22Rv1 (cell line): ENCODE results near the gene AGAP3.

Experiments
- CTCF ChIP-seq: fragments of 450-650 bp; IDR thresholded peaks from 2 replicates; pipeline ENCODE4 v1.5.1; 2017; ENCODE audit warnings: mild to moderate bottlenecking
- ZFX ChIP-seq: fragments of 450-650 bp; IDR thresholded peaks from 2 replicates; pipeline ENCODE4 v1.6.1; 2017; ENCODE audit warnings: antibody characterized with exemption, borderline replicate concordance

DNA sequence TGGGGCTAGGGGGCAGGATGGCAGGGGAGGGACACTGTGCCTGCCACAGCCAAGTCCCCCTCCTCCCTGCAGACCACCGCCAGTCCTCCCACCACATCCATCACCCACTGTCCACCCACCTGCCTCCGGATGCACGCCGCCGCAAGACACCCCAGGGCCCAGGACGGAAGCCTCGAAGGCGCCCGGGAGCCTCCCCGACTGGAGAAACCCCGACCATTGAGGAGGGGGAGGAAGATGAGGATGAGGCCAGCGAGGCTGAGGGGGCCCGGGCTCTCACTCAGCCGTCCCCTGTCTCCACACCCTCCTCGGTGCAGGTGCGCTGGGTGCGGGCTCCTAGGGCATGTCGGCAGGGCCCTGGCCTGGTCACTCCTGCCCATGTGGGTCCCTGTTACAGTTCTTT lies 21.8 kb upstream of the AGAP3 start:
- no peak for TF ChIP-seq CTCF
- TF ChIP-seq ZFX = no peak
